CD4-positive, alpha-beta T cell treated with Interleukin-4 for 1 hour (primary cell): ENCODE results near the gene PSAPL1.
A peak's percentile ranks its signal among the peaks of the same experiment; 100 is the strongest.

Experiments
- DNase-seq, 2 donors: peaks; one replicate each; pipeline ENCODE4 v3.0.0-alpha.2; 2020 to 2022

PSAPL1 gene

DNA sequence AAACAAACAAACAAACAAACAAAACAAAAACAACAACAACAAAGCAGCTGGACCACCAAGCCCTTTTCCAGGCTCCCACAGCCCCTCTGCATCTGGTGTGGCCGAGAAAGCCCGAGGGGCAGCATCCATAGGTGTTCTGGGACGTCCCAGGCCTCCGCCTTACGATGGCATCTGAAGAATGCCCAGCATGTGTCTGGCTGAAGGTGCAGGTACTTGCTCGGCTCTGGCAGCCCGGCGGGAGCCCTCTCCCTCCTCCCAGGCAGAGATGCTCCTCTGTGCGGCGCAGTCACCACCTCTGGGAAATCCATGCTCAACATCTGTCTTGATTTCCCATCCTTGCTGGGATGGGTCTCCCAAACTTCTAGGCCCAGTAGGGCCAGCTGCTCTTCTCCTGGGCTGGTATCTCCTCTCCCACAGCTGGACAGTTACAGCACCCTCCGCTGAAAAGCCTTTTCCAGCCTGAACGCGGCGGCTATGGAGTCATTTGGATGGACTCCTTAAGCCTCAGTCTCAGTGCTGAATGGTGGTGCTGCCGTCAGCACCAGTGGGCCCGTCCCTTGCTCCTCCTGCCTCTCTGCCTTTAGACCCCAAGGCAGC is 4.3 kb downstream of the PSAPL1 start:
- DNase-seq = no peak

GRCh38 chr4:7429601-7430078 is 5.1 kb downstream of the PSAPL1 start:
- DNase-seq = peak in 1 of 2 donors; percentile 5

DNA sequence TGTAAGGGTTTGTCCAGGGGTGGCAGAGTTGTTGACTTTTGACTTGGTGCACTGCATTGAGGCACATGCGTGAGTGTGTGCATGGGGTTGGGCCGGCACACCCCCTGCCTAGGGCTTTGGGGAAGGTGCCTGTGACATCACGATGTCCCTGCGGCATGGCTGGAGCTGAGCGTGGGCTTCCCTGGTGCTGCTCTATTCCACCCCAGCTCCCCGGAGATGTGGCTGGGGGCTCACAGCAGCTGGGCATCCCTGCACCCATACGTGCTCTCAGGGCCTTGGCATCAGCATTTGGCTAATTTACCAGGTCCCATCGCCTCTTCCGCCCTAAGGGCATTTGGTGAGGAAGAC is 5.7 kb downstream of the PSAPL1 start:
- DNase-seq = peak in 1 of 2 donors; percentile 1

DNA sequence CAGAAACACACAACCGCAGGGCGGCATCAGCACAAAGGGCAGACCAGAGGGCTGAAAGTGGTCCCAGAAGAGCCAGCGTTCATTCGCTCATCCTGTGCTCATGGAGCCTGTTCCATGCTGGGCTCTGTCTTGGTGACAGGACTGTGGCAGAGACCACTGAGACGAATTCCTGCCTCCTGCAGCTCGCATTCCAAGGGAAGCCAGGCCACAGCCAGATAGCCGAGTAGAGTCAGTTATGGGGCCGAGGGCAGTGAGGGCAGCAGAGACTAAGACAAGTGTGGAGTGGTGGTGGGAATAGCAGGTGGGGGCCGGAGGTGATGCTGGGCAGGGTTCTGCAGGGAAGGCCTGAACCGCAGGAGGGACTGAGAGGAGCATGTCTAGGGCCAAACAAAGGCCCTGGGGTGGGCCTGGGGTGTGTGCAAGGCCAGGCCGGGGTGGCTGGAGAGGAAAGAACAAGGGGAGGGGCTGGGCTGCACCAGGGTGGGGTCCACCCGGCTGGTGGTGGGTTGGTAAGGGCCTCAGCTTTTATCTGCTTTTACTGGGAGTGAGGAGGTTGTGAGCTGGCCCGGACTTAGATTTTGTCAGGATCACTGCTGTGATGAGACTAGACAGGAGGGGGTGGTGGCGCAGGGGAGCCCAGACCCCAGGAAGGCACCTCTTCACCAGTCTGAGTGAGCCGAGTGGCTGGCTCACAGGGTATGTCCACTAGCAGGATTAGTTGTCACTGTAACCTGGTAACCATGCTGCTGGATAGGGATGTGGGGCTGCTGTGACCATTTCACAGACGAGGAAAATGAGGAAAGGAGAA is 6.3 kb downstream of the PSAPL1 start:
- peak in 1 of 2 donors; percentile 8 for DNase-seq

GRCh38 chr4:7427831-7428260 is 6.9 kb downstream of the PSAPL1 start:
- DNase-seq = peak in 1 of 2 donors; percentile 4

- peak in 1 of 2 donors; percentile 6 for DNase-seq
Observed at GRCh38 chr4:7427361-7427760, 7.4 kb downstream of the PSAPL1 start.

DNA sequence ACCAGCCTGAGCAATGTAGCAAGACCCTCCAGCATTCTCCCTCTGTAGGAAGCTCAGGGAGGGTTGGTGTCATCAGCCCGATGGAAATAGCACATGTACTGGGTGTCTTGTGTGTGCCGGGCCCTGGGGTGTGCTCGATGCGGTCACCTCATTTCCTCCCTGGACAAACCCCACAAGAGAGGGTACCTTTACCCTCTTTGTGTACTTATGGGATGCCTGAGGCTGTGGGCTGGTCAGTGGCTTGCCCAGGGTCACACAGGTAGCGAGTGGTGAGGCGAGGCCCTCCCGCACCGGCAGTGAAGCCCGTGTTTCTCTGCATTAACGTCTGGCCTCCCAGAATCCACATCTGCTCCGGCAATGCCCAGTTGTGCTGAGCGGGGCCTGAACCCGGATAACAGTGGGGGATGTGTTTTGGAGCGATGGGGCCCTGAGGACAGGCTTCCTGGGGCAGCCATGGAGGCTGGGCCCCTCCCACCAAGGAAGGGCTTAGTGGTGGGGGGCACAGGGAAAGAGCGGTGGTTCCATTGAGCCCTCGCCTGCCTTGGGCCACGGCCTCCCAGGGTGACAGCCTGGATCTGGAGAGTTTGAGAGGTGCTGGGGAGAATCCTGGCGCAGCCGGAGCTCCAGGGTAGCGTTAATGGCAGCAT is 8.1 kb downstream of the PSAPL1 start:
- DNase-seq = peak in 1 of 2 donors; percentile 5

DNA sequence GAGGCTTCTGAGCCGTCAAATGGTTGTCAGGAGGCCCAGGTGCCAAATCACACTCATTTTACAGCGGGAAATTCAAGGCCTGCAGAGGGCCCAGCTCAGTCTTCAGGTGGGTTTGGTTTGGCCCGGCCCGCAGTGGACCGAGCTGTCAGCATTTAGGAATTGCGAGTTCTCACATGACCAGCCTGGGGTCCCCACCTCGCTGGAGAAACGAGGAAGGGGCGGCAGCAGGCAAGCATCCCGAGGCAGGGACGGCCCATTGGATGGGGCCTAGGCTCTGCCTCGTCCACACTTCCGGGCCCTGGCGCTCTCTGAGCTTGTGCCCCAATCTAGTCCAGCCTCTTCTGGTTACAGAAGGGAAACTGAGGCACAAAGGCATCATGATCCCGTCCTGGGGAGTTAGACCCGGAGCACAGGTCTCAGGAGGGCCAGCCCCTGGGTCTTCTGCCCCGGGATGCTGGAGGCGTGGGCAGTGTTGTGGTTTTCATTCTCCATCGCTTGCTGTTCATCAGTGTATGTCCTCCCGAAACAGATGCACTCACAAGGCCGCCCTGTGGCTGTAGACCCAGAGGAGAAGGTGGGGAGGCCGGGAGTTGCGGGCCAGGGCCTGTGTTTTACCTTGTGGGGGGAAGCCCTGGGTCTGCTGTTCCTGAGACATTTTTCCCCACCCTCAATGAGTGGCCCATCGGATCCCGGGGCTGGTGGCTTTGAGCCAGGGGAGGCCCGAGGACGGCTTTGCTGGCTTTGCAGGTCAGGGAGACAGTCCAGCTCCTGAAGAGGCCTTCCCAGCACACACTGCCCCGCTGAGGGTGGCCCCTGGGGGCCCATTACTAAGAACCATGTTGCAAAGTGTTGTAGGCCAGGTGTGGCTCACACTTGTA is 8.9 kb downstream of the PSAPL1 start:
- peak in 1 of 2 donors; percentile 3 for DNase-seq

GRCh38 chr4:7425124-7425523 is 9.6 kb downstream of the PSAPL1 start:
- DNase-seq = no peak

GRCh38 chr4:7424553-7425111 is 10.1 kb downstream of the PSAPL1 start:
- DNase-seq = no peak

DNA sequence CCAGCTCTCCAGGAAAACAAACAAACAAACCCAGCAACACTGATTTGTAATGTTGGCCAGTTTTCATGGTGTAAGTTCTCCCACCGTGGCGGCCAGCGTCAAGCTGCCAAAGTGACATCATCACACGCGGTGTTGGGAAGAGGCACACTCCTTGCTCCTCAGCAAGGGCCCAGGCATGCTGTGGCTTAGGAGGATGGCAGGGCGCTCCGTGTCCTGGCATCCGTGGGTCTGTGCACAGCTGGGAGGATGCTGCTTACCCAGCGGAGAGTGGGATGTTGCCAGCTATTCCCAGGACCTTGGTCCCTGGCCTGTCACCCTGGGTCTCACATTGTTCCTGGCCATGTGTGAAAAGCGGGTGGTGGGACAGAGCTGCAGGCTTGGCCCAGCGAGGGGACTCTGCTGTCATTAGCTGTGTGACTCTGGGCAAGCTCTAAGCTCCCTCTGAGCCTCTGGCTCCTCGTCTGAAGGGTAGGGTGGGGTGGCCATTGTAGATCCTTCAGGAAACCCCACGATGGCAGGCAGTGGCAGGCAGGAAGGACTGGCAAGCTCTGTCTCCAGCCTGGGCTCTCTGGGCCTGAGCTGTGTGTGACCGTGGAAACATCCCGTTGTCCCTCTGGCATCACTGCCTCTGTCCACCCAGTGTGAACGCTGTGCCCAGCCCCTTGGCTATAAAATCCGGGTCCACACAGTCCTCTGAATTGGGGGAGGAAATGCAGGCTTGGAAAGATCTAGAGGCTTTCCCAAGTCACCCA is 10.8 kb downstream of the PSAPL1 start:
- DNase-seq = no peak

DNA sequence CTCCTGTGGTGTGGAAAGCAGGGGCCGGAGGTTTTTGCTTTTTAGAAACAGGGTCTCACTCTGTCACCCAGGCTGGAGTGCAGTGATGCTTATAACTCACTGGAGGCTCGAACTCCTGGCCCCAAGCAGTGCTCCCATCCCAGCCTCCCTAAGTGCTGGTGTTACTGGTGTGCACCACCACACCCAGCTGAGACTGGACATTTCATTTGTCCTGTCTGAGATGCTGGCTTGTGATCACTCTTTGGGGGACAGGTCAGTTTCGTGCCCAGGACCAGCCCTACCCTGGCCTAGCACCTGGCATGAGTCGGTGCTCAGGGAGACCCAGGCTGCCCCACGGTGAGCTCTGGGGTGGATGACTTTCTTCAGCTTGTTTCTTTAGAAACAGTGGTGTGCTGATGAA is 11.3 kb downstream of the PSAPL1 start:
- DNase-seq = no peak

GRCh38 chr4:7422898-7423180 is 11.9 kb downstream of the PSAPL1 start:
- DNase-seq = no peak

DNA sequence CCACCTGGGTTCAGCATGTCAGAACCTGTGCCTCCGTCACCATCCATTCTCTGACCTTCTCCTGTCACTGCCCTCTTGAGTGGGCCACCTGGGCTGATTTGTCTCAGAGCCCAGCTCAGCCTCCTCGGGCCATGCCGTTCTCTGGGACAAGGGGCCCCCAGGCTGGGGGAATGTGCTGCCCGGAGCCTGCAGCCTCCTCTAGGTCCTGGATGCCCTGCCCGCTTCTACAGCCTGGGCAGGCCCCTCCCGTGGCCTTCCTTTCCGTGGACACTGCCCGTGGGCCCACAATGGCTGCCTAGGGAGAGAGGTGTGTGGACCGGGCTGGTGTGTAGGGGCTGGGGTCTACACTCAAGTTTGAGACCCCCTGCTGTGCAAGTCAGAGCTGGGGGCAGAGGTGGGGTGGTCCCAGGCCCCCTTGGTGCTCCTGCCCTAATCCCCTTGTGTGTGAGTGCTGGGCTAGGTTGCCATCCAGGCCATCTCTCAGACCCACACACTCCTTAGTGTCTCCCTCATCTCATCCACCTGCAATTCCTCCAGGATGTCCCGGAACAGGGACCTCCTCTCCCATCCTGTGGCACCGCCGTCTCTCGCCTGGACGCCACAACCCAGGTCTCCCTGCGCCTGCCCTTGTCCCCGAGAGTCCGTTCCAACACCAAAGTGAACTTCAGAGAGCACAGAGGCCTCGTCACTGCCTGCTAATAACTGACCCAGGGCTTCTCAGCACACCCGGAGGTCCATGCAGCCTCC is 12.4 kb downstream of the PSAPL1 start:
- no peak for DNase-seq

DNA sequence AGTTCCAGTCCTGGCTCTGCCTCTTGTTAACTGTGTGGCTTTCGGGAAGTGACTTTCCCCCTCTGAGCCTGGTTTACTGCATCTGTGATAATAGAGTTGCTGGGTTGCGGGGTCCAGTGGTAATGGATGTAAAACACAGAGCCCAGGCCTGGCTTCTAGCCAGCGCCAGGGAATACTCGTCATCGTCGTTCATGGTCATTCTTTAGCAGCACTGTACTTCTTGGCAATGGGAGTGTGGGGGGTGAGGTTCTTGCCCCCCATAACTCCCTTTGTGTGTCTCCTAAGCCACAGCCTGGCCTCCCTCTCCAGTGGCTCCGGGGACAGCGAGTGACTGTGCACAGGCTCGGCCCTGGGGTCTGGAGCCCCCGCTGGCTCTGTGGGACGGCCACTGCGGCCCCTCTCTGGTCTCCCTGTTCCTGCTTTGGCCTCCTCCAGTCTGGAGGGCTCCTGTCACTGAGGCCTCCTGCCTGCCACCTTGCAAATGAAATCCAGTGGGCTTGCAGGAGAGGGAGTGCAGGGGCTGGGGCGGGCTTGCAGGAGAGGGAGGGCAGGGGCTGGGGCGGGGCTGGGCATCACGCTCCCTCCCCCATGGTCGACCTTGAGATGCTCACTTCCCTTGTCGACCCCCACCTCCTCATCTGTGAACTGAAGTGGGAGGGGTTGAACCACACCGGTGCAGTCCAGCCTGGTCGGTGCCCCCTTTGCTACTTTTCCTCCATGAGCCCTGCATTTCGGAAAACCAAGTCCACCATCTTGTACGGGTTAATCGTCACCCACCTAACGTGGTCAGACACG is 13.2 kb downstream of the PSAPL1 start:
- no peak for DNase-seq

GRCh38 chr4:7420661-7421040 is 14.1 kb downstream of the PSAPL1 start:
- no peak for DNase-seq

DNA sequence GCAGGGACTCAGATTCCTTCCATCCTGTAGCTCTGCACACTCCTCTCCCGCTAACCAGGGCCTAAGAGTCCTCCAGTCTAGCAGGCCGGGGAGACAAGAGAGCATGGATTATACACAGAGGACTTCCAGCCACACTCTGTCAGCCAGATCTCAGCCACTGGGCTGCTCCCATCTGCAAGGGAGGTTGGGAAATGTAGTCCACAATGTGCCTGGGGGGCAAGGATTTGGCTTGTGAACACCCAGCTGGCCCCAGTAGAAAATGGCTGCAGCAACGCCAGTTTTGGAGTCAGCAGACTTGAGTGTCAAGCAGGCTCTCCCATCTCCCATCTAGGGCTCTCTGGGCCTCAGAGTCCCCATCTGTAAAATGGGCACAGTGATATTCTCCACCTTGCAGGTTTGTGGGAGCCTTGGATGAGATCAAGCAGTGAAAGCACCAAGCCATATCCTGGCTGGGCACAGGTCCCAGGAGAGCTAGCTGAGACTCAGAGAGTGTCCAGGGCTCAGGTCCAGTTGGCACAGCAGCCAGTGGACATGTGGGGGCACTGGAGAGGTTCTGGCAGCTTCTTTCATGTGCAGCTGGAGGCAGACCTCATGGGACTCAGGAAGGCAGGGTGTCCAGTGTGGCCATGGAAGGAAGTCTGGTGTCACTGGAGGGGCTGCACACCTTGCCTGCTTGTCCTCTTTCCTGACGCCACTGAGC is 14.6 kb downstream of the PSAPL1 start:
- DNase-seq = no peak

GRCh38 chr4:7418131-7418943 is 16.4 kb downstream of the PSAPL1 start:
- no peak for DNase-seq

DNA sequence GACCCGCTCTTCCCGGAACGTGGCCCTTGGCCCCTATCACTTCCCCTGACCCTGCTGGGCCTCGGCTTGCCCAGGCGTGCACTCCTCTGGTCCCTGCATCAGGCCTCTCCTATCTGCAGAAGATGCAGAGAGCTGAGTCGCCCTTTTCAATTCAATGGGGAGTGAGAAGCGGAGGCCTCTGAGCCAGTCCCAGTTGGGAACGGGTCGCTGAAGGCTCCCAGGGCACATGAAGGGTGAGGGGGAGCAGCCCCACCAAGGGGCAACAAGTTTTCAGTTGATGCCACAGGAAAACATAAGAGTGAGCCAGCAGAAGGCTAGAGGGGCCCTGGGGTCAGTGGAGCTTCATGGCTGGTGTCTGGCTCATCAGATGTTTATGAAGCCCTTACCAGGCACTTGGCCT is 17.1 kb downstream of the PSAPL1 start:
- DNase-seq = no peak
